HCT116 (cell line): ENCODE results near the gene SUCLG2.

Experiments
- EGR1 ChIP-seq: IDR thresholded peaks from 2 replicates; pipeline ENCODE4 v1.6.1; 2012; ENCODE audit warnings: low read depth
- ELF1 ChIP-seq: IDR thresholded peaks from 2 replicates; pipeline ENCODE4 v1.6.1; 2012; ENCODE audit warnings: low read depth, borderline replicate concordance
- EZH2 ChIP-seq: fragments of 200-600 bp; sonication (generic); IDR thresholded peaks from 2 replicates; pipeline ENCODE4 v1.6.1; 2017; ENCODE audit warnings: antibody characterized with exemption, mixed run types
- JUND ChIP-seq: IDR thresholded peaks from 2 replicates; pipeline ENCODE4 v1.6.1; 2012
- POLR2A ChIP-seq: IDR thresholded peaks from 2 replicates; pipeline ENCODE4 v1.7.0; 2011; ENCODE audit warnings: borderline replicate concordance; ENCODE audit not compliant: insufficient read depth, insufficient read length; ENCODE audit errors: extremely low read depth
- RAD21 ChIP-seq: IDR thresholded peaks from 2 replicates; pipeline ENCODE4 v1.6.1; 2012; ENCODE audit warnings: low read depth, mild to moderate bottlenecking
- SIN3A ChIP-seq: IDR thresholded peaks from 2 replicates; pipeline ENCODE4 v1.6.1; 2012; ENCODE audit warnings: low read depth
- SP1 ChIP-seq: IDR thresholded peaks from 2 replicates; pipeline ENCODE4 v1.6.1; 2012; ENCODE audit warnings: low read depth
- TCF7L2 ChIP-seq: IDR thresholded peaks from 2 replicates; pipeline ENCODE4 v1.7.0; 2011; ENCODE audit warnings: borderline replicate concordance, inconsistent platforms; ENCODE audit not compliant: insufficient read depth, insufficient read length; ENCODE audit errors: extremely low read depth
- TF ChIP-seq, protein P1 (sequence below), 3 experiments: fragments of 200-600 bp in 1 of 3; sonication (generic) in 1 of 3; IDR thresholded peaks in 2 of 3; conservative IDR thresholded peaks in 1 of 3; 2 replicates each; pipeline ENCODE4 v1.5.1; 2012 to 2017; ENCODE audit warnings: low read depth in 2 of 3, low read length in 2 of 3, antibody characterized with exemption in 1 of 3, borderline replicate concordance in 1 of 3, control low read depth in 1 of 3, mild to moderate bottlenecking in 1 of 3, mixed read lengths in 1 of 3, mixed run types in 1 of 3, moderate library complexity in 1 of 3; ENCODE audit not compliant: insufficient read depth in 1 of 3
- TF ChIP-seq, protein P2 (sequence below): IDR thresholded peaks from 2 replicates; pipeline ENCODE4 v1.6.1; 2012; ENCODE audit warnings: low read depth

DNA sequence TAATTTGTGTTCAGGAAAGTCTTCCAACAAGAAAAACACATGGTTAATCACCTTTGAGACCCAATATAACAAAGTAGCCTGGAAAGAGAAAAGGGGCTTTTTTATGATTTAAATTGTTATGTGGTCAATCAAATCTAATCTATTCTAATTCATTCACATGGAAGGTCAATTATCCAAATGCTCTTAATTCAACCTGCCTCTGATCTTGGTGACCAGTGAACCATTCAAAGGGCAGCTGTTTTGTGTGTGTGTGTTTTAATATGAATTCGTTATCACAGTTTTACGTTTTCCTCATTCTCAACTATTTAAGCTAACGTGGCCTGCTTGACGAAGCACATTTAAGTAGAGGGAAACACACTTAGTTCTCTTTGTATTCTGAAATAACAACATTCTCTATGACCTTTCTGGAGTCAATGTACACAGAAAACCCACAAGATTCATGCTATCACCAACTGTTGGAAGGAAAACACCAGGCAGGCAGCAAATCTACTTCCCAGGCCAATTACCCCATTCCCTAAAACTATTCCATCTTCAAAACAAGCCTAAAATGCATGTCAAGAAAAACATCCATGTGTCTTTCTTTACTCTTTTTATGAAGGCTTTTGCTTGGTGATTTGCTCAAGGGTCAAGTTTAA lies 195.4 kb downstream of the SUCLG2 start:
- TF ChIP-seq, protein P1, sequence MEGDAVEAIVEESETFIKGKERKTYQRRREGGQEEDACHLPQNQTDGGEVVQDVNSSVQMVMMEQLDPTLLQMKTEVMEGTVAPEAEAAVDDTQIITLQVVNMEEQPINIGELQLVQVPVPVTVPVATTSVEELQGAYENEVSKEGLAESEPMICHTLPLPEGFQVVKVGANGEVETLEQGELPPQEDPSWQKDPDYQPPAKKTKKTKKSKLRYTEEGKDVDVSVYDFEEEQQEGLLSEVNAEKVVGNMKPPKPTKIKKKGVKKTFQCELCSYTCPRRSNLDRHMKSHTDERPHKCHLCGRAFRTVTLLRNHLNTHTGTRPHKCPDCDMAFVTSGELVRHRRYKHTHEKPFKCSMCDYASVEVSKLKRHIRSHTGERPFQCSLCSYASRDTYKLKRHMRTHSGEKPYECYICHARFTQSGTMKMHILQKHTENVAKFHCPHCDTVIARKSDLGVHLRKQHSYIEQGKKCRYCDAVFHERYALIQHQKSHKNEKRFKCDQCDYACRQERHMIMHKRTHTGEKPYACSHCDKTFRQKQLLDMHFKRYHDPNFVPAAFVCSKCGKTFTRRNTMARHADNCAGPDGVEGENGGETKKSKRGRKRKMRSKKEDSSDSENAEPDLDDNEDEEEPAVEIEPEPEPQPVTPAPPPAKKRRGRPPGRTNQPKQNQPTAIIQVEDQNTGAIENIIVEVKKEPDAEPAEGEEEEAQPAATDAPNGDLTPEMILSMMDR (IDR thresholded peaks at IDR 0.05 in 2 of 3, conservative IDR thresholded peaks at IDR 0.05 in 1 of 3; ENCODE audit: borderline replicate concordance in 1 of 3, insufficient read depth in 1 of 3, low read depth in 2 of 3, low read length in 2 of 3) = no peak
- TF ChIP-seq SIN3A (no peak), POLR2A (no peak), EGR1 (no peak), ELF1 (no peak), JUND (no peak), TCF7L2 (no peak), SP1 (no peak), RAD21 (no peak), EZH2 (no peak)
- TF ChIP-seq, protein P2, sequence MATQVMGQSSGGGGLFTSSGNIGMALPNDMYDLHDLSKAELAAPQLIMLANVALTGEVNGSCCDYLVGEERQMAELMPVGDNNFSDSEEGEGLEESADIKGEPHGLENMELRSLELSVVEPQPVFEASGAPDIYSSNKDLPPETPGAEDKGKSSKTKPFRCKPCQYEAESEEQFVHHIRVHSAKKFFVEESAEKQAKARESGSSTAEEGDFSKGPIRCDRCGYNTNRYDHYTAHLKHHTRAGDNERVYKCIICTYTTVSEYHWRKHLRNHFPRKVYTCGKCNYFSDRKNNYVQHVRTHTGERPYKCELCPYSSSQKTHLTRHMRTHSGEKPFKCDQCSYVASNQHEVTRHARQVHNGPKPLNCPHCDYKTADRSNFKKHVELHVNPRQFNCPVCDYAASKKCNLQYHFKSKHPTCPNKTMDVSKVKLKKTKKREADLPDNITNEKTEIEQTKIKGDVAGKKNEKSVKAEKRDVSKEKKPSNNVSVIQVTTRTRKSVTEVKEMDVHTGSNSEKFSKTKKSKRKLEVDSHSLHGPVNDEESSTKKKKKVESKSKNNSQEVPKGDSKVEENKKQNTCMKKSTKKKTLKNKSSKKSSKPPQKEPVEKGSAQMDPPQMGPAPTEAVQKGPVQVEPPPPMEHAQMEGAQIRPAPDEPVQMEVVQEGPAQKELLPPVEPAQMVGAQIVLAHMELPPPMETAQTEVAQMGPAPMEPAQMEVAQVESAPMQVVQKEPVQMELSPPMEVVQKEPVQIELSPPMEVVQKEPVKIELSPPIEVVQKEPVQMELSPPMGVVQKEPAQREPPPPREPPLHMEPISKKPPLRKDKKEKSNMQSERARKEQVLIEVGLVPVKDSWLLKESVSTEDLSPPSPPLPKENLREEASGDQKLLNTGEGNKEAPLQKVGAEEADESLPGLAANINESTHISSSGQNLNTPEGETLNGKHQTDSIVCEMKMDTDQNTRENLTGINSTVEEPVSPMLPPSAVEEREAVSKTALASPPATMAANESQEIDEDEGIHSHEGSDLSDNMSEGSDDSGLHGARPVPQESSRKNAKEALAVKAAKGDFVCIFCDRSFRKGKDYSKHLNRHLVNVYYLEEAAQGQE = no peak
